Psoas muscle (tissue), 8 donors: ENCODE data around the gene KIF12. TPM values are rescaled to one million over a fixed set of nuclear protein-coding genes. Genes with fewer than 3 reads are reported as not detected.
"Not testable (repeated sequence)": the region's sequence is repeated elsewhere in the genome, so short reads cannot be mapped to it uniquely, and the experiment has no call there.

Experiments
- ATAC-seq, 4 donors: fragments of 200-7000 bp; cut with Tn5 transposase; one replicate each; pipeline ENCODE4 v1.9.1; 2020; ENCODE audit warnings: moderate library complexity in 3 of 4, mild to moderate bottlenecking in 2 of 4
- DNase-seq, 2 donors: peaks; one replicate each; pipeline ENCODE4 v3.0.0-alpha.2; 2020
- H3K27ac ChIP-seq: fragments of 200-600 bp; one replicate; pipeline ENCODE4 v1.8.0; 2022
- H3K27me3 ChIP-seq, 3 donors: fragments of 200-600 bp in 1 of 3; one replicate each; pipeline versions ENCODE4 v1.6.1 to v1.8.0; 2013 to 2022; ENCODE audit warnings: low read length in 2 of 3, mild to moderate bottlenecking in 2 of 3, moderate library complexity in 1 of 3; ENCODE audit not compliant: insufficient read depth in 3 of 3
- H3K36me3 ChIP-seq, 2 donors: fragments of 200-600 bp in 1 of 2; one replicate each; pipeline versions ENCODE4 v1.6.1 to v1.8.0; 2013 to 2022; ENCODE audit warnings: low read depth in 1 of 2, mild to moderate bottlenecking in 1 of 2, moderate library complexity in 1 of 2; ENCODE audit not compliant: insufficient read depth in 1 of 2
- H3K4me1 ChIP-seq: fragments of 200-600 bp; one replicate; pipeline ENCODE4 v1.8.0; 2022
- H3K4me3 ChIP-seq: fragments of 200-600 bp; one replicate; pipeline ENCODE4 v1.8.0; 2022; ENCODE audit warnings: mild to moderate bottlenecking
- H3K9me3 ChIP-seq: fragments of 200-600 bp; one replicate; pipeline ENCODE4 v1.8.0; 2022
- WGBS, 3 donors: extraction: QIAGEN DNeasy Blood & Tissue Kit; methylation state at CpG; one replicate each; pipeline versions ENCODE4 v1.1.6 to v1.1.7; 2013; 5-methylcytosine and 5-hydroxymethylcytosine counted together
- intact Hi-C, 2 donors: fragments of 100-400 bp; cut with DNase I; formaldehyde crosslinking; loops; one replicate each; pipeline versions ENCODE4 v1.11.0 to v1.14.2; 2022
- polyA plus RNA-seq, 3 donors: library from polyadenylated mRNA; stranded (reverse); fragments of 200-250 nt; gene quantifications; one replicate each; pipeline ENCODE4 v1.2.3, GENCODE V29; 2013
- total RNA-seq, 4 donors: library from RNA; stranded (reverse); fragmentation: NEBNext Ultra II Directional in 2 of 4; extraction: Animal tissue kit (Norgen Biotek cat#: 25700) in 2 of 4; gene quantifications; one replicate each; pipeline versions ENCODE4 v1.2.1 to v1.2.4, GENCODE V29; 2021 to 2023
- TF ChIP-seq, protein P1 (sequence below): fragments of 200-600 bp; IDR thresholded peaks from one replicate; pipeline ENCODE4 v1.8.0; 2022; ENCODE audit warnings: antibody characterized with exemption
- donor health status: healthy with polysubstance abuse.
- donor health status: DM: no; HTN: no; CAD: no; lungs with moderate emphysema.
- donor health status: Bipolar disorder and iron deficiency.
- donor health status: healthy.
- donor health status: DM: yes; HTN: yes; CAD: no.
- donor health status: DM: no; HTN: no; CAD: no.
- donor health status: DM: no; HTN: no; CAD: no.
- donor health status: DM: yes; HTN: yes; CAD: no.

The KIF12 gene
- total and polyA plus RNA-seq, 7 donors = 0.03 to 0.13 (median 0.04) TPM; not detected in 4

DNA sequence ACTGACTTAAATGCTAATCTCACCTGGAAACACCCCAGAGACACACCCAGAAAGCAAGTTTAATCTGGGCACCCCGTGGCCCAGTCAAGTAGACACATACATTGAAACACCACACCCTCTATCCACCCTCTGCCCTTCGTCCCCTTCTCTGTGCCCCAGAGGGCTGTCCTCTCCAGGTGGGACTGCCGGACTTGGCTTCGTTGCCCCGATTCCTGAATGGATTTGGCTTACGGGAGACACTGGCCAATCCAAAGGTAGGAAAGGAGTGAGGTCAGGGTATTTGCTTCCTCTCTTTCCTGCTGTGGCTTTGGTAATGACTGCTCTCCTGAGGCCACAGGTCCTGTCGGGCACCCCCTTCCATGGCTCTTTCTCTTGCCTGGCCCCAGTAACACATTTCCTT lies 31.0 kb upstream of the KIF12 start:
- Histone ChIP-seq H3K36me3 (no peaks in the 10 kb centered on the region), H3K9me3 (peaks cover 6% of the 10 kb centered on the region), H3K27ac (no peak overlapping the region), H3K4me3 (no peak overlapping the region), H3K4me1 (no peaks in the 10 kb centered on the region), H3K27me3 (peaks cover 0 to 2% (median 0%) of the 10 kb centered on the region in 3 donors)
- 67 to 85% (median 83%) methylated on average over 7 of the region's 7 CpGs for WGBS, 3 donors
- intact Hi-C loops = no loop called here
- TF ChIP-seq, protein P1, sequence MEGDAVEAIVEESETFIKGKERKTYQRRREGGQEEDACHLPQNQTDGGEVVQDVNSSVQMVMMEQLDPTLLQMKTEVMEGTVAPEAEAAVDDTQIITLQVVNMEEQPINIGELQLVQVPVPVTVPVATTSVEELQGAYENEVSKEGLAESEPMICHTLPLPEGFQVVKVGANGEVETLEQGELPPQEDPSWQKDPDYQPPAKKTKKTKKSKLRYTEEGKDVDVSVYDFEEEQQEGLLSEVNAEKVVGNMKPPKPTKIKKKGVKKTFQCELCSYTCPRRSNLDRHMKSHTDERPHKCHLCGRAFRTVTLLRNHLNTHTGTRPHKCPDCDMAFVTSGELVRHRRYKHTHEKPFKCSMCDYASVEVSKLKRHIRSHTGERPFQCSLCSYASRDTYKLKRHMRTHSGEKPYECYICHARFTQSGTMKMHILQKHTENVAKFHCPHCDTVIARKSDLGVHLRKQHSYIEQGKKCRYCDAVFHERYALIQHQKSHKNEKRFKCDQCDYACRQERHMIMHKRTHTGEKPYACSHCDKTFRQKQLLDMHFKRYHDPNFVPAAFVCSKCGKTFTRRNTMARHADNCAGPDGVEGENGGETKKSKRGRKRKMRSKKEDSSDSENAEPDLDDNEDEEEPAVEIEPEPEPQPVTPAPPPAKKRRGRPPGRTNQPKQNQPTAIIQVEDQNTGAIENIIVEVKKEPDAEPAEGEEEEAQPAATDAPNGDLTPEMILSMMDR = no peak
- DNase-seq = no peak
- no peak for ATAC-seq

DNA sequence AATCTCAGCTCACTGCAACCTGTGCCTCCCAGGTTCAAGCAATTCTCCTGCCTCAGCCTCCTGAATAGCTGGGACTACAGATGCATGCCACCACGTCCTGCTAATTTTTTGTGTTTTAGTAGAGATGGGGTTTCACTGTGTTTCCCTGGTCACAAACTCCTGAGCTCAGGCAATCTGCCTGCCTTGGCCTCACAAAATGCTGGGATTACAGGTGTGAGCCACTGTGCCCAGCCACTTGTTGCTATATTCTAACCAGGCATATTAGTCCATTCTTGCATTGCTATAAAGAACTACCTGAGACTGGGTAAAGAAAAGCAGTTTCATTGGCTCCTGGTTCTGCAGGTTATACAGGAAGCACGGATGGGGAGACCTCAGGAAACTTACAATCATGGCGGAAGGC lies 29.7 kb upstream of the KIF12 start:
- ATAC-seq, intact Hi-C loops: not testable (repeated sequence)
- 95 to 99% (median 95%) methylated on average over 3 of the region's 3 CpGs for WGBS, 3 donors

DNA sequence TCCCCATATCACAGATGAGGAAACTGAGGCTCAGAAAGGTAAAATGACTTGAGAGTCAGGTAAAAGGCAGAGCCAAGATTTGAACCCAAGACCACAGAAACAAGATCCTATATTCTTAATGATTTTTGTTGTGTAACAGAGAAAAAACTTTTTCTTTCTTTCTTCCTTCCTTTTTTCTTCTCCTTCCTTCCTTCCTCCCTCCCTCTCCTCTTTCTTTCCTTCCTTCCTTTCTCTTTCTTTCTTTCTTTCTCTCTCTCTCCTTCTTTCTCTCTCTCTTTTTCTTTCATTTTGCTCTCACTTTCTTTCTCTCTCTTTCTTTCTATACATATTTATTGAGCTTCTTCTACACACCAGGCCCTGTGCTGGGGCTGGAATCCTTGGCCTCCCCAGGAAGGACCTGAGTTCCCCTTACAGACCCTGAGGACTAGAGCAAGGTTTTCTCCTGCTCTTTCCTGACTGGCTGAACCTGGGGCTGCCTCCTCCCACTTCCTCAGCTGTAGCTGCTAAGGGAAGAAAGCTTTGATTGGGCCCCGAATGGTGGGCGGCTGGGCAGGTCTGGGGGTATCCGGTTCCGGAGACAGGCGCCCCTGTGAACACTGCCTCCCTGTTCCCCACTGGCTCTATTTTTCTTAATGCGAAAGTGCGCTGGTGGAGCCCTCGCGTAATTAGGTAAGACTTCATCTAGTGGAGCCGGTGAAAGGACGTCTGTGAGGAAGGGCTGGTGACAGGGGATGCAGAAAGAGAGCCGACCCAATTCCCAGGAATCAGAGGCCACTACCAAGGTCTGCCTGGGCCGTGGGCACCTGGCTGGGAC lies 27.4 kb upstream of the KIF12 start:
- no peak for ATAC-seq
- Histone ChIP-seq H3K27ac (no peak overlapping the region), H3K9me3 (peaks cover 6% of the 10 kb centered on the region), H3K27me3 (peaks cover 0 to 2% (median 0%) of the 10 kb centered on the region in 3 donors), H3K4me1 (no peaks in the 10 kb centered on the region), H3K4me3 (no peak overlapping the region), H3K36me3 (no peaks in the 10 kb centered on the region)
- 69 to 77% (median 75%) methylated on average over 13 of the region's 13 CpGs for WGBS, 3 donors
- intact Hi-C loops = no loop called here
- DNase-seq = no peak
- TF ChIP-seq, protein P1 = no peak

More for the DNA sequence above, 29.7 kb upstream of the KIF12 start:
- not testable (repeated sequence) for H3K36me3 ChIP-seq, H3K4me1 ChIP-seq, H3K4me3 ChIP-seq, H3K27me3 ChIP-seq, H3K9me3 ChIP-seq, DNase-seq, H3K27ac ChIP-seq

DNA sequence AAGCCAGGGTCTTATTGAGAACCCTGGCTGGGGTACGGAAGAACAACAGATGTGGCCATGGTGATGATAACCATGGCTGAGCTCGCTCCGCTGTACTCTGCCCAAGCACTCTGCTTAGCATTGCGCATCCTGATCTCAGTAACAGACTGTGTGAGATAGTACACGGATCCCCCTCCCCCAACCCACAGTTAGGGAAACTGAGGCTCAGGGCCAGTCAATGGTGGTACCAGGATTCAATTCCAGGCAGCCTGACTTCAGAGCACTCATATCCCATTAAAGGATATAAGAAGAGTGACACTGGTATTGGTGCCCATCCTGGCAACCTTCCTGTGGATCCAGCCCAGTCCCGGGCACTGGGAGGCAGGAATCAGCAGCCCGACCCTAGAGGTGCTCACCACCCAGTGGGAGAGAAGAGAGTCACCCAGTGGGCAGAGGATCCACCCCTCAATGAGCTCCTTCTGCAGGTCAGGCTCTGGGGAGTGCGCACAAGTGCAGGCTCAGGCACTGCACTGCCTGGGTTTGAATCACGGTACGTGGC lies 26.5 kb upstream of the KIF12 start:
- Histone ChIP-seq H3K27me3 (peaks cover 0 to 3% (median 0%) of the 10 kb centered on the region in 3 donors), H3K36me3 (no peaks in the 10 kb centered on the region), H3K27ac (no peak overlapping the region), H3K4me1 (no peaks in the 10 kb centered on the region), H3K4me3 (no peak overlapping the region), H3K9me3 (peaks cover 6% of the 10 kb centered on the region)
- intact Hi-C loops = no loop called here
- DNase-seq = no peak
- ATAC-seq = no peak
- WGBS, 3 donors = 68 to 92% (median 88%) methylated on average over 10 of the region's 10 CpGs
- TF ChIP-seq, protein P1 = no peak

DNA sequence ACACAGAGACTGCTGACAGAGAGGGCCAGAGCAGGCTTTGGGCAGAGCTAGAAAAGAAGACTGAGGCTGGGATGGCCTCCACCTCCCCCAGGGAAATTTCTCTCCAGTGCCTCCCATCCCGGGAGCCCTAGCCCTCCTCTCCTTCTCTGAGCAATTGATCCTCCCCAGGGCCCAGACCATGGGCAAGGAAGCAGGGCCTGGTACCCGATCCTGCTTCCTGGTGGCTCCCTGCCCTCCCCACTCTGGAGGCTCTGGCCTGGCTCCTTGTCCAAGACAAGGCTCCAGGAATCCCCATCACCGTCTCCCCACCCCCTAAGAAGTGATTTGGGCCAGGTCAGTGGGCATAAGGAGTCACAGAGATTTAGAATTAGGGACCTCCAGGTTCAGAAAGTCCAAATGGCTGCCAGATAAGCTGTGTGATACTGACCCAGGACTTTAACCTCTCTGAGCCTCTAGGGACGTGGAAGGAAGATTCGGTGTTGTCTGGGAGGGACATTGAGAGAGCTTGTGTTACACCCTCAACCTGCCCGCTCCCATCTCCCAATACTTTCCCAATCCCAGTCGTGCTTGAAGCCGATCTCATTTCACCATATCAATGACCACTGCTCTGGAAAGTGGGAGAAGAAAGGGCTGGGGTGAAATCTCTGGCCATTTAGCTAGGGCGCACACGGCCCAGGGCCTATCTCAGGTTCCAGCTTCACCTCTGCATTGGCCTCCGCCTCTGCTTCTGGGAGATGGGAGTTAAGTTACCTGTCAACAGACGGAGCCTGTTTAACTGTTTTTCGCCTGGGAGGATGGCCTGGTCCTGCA lies 25.8 kb upstream of the KIF12 start:
- DNase-seq = no peak

More for the DNA sequence above, 25.8 kb upstream of the KIF12 start:
- WGBS, 3 donors = 88 to 91% (median 90%) methylated on average over 12 to 13 of the region's 13 CpGs
- Histone ChIP-seq H3K9me3 (peaks cover 6% of the 10 kb centered on the region), H3K27ac (no peak overlapping the region), H3K36me3 (no peaks in the 10 kb centered on the region), H3K4me1 (no peaks in the 10 kb centered on the region), H3K4me3 (no peak overlapping the region), H3K27me3 (peaks cover 0 to 3% (median 0%) of the 10 kb centered on the region in 3 donors)
- no peak for ATAC-seq
- TF ChIP-seq, protein P1 = no peak
- intact Hi-C loops = no loop called here
